OCI-LY3 (cell line): Measurements from ENCODE around the gene NCKAP1.
"Not testable (repeated sequence)": the region's sequence is repeated elsewhere in the genome, so short reads cannot be mapped to it uniquely, and the experiment has no call there.

Experiments used
- H2AFZ ChIP-seq: fragments of 200-600, 300-600 bp; shearing (Covaris generic); 2 replicates; pipeline ENCODE4 v1.6.0; 2014; ENCODE audit warnings: antibody characterized with exemption, low read depth, low read length
- H3K27ac ChIP-seq: fragments of 200-600, 300-600 bp; sonication (generic); 2 replicates; pipeline ENCODE4 v1.5.1; 2014; ENCODE audit warnings: mild to moderate bottlenecking, low read length, moderate library complexity, mixed read lengths
- H3K27me3 ChIP-seq: fragments of 200-600, 300-600 bp; sonication (generic); 2 replicates; pipeline ENCODE4 v1.6.1; 2014; ENCODE audit warnings: low read depth, low read length, mixed read lengths
- H3K36me3 ChIP-seq: fragments of 200-600, 300-600 bp; sonication (generic); replicated peaks from 2 replicates; pipeline ENCODE3; 2014; ENCODE audit warnings: low read depth, low read length, mixed read lengths
- H3K4me1 ChIP-seq: fragments of 300-600, 200-600 bp; sonication (generic); 2 replicates; pipeline ENCODE4 v1.6.1; 2014; ENCODE audit warnings: low read length, mixed read lengths
- H3K4me2 ChIP-seq: fragments of 200-600, 300-600 bp; sonication (generic); 2 replicates; pipeline ENCODE4 v1.6.1; 2014; ENCODE audit warnings: low read length, mixed read lengths
- H3K4me3 ChIP-seq: fragments of 300-600, 200-600 bp; sonication (generic); 2 replicates; pipeline ENCODE4 v1.5.1; 2014; ENCODE audit warnings: antibody characterized with exemption, mild to moderate bottlenecking, low read length, moderate library complexity
- H3K79me2 ChIP-seq: fragments of 300-600, 200-600 bp; shearing (Covaris generic); 2 replicates; pipeline ENCODE4 v1.6.1; 2014; ENCODE audit warnings: mild to moderate bottlenecking, low read length, mixed read lengths
- H3K9ac ChIP-seq: fragments of 300-600, 200-600 bp; shearing (Covaris generic); 2 replicates; pipeline ENCODE4 v1.6.0; 2014; ENCODE audit warnings: mild to moderate bottlenecking, low read length, moderate library complexity
- H3K9me3 ChIP-seq: fragments of 200-600, 300-600 bp; shearing (Covaris generic); 2 replicates; pipeline ENCODE4 v1.6.1; 2014; ENCODE audit warnings: low read length, mixed read lengths; ENCODE audit not compliant: insufficient read depth
- H4K20me1 ChIP-seq: fragments of 200-600, 300-600 bp; sonication (generic); 2 replicates; pipeline ENCODE4 v1.6.1; 2016; ENCODE audit warnings: low read length, mixed read lengths; ENCODE audit not compliant: insufficient read depth
- EZH2phosphoT487 ChIP-seq: fragments of 200-600 bp; shearing (Covaris generic); IDR thresholded peaks from 2 replicates; pipeline ENCODE4 v1.6.1; 2018; ENCODE audit warnings: antibody characterized with exemption, mixed run types, low read depth
- TF ChIP-seq, protein P1 (sequence below): fragments of 200-600, 300-600 bp; sonication (generic); IDR thresholded peaks from 2 replicates; pipeline ENCODE4 v1.5.1; 2014; ENCODE audit warnings: antibody characterized with exemption, low read length, low read depth

The NCKAP1 gene

DNA sequence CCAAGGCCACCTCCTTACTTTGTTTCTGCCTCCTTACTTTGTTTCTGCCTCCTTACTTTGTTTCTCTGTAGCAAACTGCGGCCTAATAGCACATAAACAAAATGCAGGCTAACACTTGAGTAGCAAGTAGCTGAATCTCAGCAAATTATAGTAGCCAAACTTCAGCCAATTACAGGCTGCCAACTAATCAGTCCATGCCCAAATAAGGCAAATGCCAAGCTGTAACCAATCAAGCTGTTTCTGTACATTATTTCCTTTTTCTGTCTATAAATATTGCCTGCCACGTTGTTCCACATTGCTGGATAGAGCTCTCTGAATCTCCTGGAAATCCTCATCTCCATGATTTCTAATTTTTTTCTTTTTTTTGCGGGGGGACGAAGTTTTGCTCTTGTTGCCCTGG, 143.1 kb downstream of the NCKAP1 start:
- H3K27ac ChIP-seq: no peak overlapping the region
- no peaks in the 10 kb centered on the region for H3K9me3 ChIP-seq
- no peak overlapping the region for H3K4me2 ChIP-seq
- no peaks in the 10 kb centered on the region for H3K36me3 ChIP-seq
- no peak overlapping the region for H3K4me3 ChIP-seq
- no peak overlapping the region for H2AFZ ChIP-seq
- H3K9ac ChIP-seq: no peak overlapping the region
- no peaks in the 10 kb centered on the region for H4K20me1 ChIP-seq
- H3K4me1 ChIP-seq: no peaks in the 10 kb centered on the region
- TF ChIP-seq EZH2phosphoT487: no peak
- TF ChIP-seq, protein P1, sequence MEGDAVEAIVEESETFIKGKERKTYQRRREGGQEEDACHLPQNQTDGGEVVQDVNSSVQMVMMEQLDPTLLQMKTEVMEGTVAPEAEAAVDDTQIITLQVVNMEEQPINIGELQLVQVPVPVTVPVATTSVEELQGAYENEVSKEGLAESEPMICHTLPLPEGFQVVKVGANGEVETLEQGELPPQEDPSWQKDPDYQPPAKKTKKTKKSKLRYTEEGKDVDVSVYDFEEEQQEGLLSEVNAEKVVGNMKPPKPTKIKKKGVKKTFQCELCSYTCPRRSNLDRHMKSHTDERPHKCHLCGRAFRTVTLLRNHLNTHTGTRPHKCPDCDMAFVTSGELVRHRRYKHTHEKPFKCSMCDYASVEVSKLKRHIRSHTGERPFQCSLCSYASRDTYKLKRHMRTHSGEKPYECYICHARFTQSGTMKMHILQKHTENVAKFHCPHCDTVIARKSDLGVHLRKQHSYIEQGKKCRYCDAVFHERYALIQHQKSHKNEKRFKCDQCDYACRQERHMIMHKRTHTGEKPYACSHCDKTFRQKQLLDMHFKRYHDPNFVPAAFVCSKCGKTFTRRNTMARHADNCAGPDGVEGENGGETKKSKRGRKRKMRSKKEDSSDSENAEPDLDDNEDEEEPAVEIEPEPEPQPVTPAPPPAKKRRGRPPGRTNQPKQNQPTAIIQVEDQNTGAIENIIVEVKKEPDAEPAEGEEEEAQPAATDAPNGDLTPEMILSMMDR: no peak
- H3K27me3 ChIP-seq: no peaks in the 10 kb centered on the region
- H3K79me2 ChIP-seq: no peaks in the 10 kb centered on the region

DNA sequence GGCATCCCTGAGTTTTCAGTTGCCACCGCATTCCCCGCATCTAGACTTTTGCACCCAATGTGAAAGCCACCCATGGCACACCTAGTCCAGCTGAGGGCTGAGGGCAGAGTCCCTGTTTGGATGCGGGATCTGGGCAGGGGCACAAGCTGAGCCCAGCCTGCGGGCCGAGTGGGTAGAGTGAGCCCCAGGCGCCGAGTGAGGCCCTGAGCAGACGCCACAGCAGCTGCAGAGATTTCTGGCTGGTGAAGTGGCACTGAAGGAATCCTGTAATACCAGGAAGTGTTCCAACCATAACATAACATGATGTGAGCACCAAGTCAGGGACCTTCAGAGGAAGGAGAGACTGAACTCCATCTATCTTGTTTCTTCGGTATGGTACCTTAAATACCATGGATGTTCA, 144.1 kb downstream of the NCKAP1 start:
- Histone ChIP-seq H2AFZ (no peak overlapping the region), H4K20me1 (no peaks in the 10 kb centered on the region), H3K27ac (no peak overlapping the region), H3K79me2 (no peaks in the 10 kb centered on the region), H3K9me3 (no peaks in the 10 kb centered on the region), H3K4me2 (no peak overlapping the region), H3K9ac (no peak overlapping the region), H3K4me3 (no peak overlapping the region), H3K4me1 (no peaks in the 10 kb centered on the region), H3K27me3 (no peaks in the 10 kb centered on the region), H3K36me3 (no peaks in the 10 kb centered on the region)
- TF ChIP-seq EZH2phosphoT487: no peak
- TF ChIP-seq, protein P1: no peak

DNA sequence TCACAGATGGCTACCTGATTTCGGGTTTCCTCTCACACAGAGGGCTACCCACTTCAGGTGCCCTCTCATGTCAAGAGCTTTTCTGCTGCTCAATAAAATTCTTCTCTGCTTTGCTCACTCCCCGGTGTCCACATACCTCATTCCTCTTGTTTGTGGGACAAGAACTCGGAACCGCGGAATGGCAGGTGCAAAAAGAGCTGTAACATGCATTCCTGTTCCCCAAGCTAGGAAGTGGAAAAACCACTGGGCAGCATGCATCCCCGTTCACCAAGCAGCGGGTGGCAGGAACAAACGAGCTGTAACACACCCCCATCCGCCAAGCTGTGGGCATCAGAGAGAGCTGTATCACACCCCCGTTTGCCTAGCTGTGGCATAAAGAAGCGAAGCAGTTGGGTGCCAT, 144.6 kb downstream of the NCKAP1 start:
- H3K27me3 ChIP-seq: no peaks in the 10 kb centered on the region
- no peaks in the 10 kb centered on the region for H3K4me1 ChIP-seq
- no peak overlapping the region for H3K27ac ChIP-seq
- no peak overlapping the region for H3K9ac ChIP-seq
- no peak overlapping the region for H3K4me3 ChIP-seq
- TF ChIP-seq, protein P1: no peak
- TF ChIP-seq EZH2phosphoT487: no peak
- no peak overlapping the region for H3K4me2 ChIP-seq
- no peaks in the 10 kb centered on the region for H3K79me2 ChIP-seq
- H4K20me1 ChIP-seq: no peaks in the 10 kb centered on the region
- H3K36me3 ChIP-seq: no peaks in the 10 kb centered on the region
- H2AFZ ChIP-seq: no peak overlapping the region
- H3K9me3 ChIP-seq: no peaks in the 10 kb centered on the region

DNA sequence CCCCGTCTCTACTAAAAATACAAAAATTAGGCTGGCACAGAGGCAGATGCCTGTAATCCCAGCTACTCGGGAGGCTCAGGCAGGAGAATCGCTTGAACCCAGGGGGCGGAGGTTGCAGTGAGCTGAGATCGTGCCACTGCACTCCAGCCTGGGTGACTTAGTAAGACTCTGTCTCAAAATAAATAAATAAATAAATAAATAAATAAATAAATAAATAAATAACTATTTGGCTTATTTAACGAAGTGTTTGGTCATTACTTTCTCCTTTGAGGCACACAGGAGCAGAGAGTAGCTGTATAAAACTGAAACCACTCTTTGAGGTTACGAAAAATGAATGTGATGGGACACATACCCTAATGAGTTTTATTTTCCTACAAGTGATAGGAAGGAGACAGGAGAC, 145.2 kb downstream of the NCKAP1 start:
- not testable (repeated sequence) for H3K4me3 ChIP-seq, H3K4me2 ChIP-seq, H3K79me2 ChIP-seq, H4K20me1 ChIP-seq, H3K9ac ChIP-seq, H3K27me3 ChIP-seq, H3K9me3 ChIP-seq, H3K4me1 ChIP-seq, H2AFZ ChIP-seq, H3K27ac ChIP-seq, H3K36me3 ChIP-seq

DNA sequence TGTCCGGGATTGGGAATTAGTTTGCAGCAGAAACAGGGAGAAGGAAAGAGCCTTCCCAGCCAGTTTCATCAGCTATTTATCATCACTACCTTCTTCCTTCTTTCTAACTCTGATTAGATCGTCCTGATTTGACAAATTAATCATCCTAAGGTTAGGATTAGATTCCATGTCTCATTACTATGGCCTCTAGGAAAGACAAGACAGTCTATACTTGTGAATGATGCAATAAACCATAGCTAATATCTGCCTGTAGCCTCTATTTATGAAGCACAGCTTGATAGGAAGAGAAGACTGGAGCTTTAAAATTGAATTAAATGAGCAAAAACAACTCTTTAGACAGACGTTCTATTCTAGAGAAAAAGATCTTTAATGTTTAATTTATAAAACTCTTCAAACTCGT, 146.6 kb downstream of the NCKAP1 start:
- Histone ChIP-seq H2AFZ (no peak overlapping the region), H3K4me2 (no peak overlapping the region), H3K9ac (no peak overlapping the region), H3K79me2 (no peaks in the 10 kb centered on the region), H3K36me3 (no peaks in the 10 kb centered on the region), H3K9me3 (no peaks in the 10 kb centered on the region), H3K4me1 (no peaks in the 10 kb centered on the region), H4K20me1 (no peaks in the 10 kb centered on the region), H3K27me3 (no peaks in the 10 kb centered on the region), H3K4me3 (no peak overlapping the region), H3K27ac (no peak overlapping the region)
- TF ChIP-seq, protein P1: no peak
- no peak for TF ChIP-seq EZH2phosphoT487
